GM19438 (cell line): Measurements from ENCODE around the gene MSRB3.
"Not testable (repeated sequence)": the region's sequence is repeated elsewhere in the genome, so short reads cannot be mapped to it uniquely, and the experiment has no call there.

Source experiments
- ATAC-seq: cut with Tn5 transposase; IDR thresholded peaks from one replicate; pipeline ENCODE4 v1.9.1; 2021; ENCODE audit warnings: low read depth; ENCODE audit not compliant: unreplicated experiment

Gene MSRB3

DNA sequence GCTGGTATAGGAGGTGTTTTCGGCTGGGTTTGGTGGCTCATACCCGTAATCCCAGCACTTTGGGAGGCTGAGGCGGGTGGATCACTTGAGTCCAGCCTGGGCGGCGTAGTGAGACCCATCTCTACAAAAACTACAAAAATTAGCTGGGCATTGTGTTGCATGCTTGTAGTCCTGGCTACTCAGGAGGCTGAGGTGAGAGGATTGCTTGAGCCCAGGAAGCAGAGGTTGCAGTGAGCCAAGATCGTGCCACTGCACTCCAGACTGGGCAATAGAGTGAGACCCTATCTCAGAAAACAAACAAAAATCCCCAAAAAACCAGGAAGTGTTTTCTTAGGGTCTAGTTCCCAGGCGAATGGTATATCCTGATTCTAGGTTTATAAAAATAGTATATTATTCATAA lies 7.0 kb downstream of the MSRB3 start:
- ATAC-seq = not testable (repeated sequence)

DNA sequence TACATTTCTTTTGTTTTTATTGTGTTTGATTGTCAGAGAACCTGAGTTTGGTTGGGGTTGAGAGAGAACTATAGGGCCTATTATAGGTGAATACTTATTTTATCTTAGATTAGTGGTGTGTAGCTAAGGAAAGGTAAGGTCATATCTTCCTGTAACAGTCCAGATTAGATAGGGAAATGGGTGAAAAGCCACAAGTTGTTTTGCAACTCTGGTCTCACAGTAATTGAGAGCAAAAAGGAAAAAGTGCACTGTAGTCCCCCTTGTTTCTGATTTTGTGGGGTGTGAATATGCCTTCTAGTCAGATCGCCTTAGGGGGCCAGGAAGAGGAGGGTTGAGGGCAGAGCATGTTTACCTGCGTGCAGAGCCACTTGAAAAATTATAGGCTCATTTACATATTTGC lies 8.9 kb downstream of the MSRB3 start:
- ATAC-seq = no peak

DNA sequence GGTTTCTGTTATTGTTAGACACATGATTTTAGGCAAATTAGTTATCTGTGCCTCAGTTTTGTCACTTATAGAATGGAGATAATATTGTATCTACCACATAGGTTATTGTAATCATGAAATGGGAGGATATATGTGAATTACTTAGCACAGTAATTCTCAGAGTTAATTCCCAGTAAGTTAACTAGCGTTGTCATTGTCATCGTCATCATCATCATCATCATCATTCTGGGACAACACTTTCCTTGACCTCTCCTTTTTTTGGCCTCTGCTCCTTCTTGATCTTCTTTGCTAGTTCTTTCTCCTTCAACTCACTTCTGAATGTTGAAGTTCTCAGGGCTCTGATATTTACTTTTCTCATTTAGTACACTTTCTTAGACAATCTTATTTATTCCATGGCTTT lies 13.8 kb downstream of the MSRB3 start:
- no peak for ATAC-seq

DNA sequence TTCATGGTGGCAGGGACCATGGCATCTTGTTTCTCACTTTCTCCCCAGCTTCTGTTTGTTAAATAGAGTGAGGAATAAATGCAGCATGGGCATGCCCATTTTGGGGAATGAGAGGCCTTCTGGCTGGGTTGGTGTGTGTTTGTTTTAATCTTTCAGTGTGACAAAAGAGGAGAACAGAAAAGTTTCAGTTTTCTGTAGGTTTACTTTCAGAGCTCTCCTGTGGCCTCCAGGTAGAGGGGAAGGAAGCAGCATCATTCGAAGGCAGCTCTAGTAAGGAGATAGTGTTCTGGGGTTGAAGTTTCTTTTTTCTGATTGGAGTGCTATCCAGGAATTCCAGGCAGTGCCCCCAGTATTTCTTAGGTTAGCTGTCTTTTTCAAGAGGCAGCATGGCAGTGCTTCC lies 15.3 kb downstream of the MSRB3 start:
- no peak for ATAC-seq

DNA sequence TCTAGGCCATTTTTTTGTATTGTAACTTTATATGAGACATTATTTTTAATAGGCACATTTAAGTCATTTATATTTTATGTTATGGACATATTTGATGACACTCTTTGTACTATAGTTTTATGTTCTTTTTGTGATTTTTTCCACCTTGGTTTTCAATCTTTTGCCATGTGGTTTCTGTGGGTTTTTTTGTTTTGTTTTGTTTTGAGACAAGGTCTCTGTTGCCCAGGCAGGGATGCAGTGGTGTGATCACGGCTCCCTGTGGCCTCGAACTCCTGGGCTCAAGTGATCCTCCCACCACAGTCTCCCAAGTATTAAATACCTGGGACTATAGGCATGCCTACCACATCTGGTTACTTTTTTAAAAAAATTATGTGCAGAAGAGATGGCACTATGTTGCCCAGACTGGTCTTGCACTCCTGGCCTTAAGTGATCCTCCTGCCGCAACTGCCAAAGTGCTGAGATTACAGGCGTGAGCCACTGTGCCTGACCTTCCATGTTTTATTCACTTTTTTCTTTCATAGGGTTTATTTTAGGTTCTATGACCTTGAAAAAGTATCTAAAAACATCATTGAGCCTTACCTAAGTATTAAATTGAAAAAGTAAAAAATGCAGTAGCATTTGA lies 16.3 kb downstream of the MSRB3 start:
- ATAC-seq = no peak

DNA sequence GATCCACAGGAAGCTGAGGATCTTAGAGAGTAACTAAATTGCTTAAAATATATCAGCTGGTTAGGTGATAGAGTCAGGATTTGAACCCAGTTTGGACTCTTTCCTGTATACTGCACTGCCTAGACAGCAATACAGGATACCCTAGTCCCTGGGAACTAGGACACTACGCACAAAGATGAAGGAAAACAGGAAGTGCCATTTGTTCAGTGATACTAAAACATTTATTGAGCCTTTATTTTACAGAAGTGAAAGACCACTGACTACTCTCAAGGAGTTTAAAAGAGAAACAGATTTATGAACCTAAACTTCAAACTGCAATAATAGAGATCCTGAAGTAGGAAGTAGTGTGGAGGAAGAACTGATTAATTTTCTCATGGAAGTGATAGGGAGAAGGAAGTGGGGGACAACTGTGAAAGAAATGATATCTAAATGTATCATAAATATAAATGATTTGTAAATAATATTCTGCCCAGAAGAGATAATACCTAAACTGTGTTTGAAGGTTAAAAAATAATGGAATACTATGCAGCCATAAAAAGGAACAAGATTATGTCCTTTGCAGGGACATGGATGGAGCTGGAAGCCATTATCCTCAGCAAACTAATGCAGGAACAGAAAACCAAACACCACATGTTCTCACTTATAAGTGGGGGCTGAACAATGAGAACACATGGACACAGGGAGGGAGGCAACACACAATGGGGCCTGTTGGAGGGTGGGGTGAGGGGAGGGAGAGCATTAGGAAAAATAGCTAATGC lies 18.2 kb downstream of the MSRB3 start:
- no peak for ATAC-seq

DNA sequence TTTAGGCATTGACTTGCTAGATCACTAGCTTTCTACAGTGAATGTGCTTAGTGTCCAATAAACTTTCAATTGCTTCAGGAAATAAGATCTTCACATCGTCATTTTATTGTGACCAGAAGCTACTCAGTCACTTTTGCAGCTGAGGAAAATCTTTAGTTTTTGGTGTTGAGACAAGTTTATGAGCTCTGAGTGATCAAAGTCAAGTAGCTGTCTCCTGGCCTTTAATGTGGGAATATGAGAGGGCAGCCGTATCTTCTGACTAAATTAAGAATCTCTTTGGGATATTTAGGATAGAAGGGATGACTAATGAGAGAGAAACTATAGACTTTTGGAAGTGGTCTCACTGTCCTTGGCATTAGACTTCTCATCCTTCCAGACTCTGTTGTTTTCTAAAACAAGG lies 21.6 kb downstream of the MSRB3 start:
- no peak for ATAC-seq

DNA sequence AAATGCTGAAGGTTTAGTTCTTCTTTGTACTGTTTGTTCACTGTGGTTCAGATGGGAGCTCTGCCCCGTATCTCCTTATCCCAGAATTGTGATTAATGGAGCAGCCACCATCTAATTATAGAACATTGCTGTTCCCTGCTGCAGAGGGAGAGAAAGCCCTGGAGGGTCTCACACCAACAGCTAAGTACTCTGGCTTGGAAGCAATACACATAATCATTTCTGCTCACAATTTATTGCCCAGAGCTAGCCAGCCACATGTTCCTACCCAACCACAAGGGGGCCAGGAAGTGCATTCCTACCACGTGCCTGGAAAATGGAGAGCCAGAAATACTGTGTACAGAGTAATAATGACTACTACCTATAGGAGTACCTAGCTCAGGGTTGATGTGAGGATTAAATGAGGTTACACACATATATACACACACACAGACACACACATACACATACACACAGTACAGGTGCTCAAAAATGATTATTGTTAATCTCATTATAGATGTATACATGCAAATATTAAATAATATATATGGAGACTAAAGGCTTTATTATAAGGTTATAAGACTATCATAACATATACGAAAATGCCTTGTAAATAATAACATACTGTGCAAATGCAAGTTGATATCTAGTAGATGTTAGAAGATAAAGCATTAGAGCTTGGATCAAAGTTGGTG lies 22.3 kb downstream of the MSRB3 start:
- ATAC-seq = no peak

DNA sequence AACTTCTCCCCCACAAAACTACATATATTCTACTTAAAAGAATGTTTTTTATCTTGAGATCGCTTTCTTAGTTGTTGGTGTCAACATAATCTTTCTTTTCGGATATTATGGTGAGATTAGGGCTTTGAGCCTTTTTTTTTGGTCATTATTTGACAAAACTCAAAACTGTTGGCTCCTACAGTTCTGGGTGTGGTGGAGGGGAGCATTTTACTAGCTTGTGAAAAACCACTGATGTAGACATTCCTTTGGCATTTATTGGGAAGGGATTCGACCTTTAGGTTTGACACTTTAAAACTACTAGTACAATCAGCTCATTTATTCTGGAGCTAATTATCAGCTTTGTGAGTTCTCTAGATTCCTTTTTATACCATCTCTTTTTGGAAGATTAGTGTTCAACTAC lies 24.4 kb downstream of the MSRB3 start:
- ATAC-seq = no peak

DNA sequence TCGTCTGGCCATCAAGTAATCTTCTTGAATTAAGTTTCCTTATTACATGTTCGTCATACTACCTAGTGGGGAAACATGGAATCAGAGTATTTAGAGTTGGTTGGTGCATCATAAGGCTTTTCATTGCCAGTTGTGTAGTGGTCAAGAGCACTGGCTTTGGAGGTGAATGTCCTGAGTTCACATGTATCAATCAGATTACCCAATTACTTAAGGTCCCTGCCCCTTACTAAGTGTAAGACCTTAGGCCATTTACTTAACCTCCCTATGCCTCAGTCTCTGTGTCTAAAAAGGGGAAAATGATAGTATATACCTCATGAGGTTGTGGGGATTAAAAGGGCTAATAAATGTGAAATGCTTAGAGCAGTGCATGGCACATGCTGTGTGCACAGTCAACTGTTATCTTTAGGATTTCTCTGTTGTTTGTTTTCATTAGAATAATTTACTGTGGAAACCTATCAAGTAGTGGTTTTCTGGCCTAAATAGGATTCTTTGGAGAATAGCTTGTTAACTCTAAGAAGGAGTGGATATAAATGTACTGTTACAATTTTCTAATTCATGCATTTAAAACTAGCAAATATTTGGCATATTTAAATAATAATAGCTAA lies 27.0 kb downstream of the MSRB3 start:
- ATAC-seq = no peak

DNA sequence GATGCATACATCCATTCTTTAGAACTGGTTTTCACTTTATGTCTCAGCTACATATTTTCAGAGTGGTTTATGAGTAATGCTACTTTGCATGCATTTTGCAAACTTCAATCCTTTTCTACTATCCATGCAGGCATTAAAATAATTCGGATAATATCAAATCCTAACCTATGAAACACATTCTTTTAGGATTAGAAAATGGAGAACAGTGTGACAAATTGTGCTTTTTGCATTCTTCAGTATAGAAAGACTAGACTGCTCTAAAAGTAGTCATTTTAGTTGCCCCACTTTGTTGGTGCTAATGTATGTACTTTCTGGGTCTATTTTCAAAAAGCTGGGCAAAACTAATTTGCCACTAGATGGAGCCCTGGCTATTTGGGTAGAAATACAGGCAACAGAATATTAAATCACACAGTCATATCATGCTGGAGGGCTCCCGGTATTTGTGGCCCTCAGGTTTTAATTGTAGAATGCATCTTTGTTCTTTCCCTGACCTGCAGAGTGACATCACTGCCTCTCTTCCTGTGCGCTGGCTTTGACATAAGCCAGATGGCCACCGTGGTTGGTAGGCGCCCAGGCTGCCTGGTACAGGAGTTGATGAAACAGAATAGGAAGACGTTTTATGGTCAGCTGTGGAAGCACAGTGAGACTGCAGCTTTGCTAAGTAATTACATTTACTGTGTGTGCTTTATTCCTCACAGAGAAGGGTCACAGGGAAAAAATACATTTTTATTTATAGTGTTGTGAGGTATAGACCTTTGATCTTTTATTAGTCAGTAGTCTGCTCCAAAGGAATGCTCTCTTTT lies 28.1 kb downstream of the MSRB3 start:
- ATAC-seq = no peak

DNA sequence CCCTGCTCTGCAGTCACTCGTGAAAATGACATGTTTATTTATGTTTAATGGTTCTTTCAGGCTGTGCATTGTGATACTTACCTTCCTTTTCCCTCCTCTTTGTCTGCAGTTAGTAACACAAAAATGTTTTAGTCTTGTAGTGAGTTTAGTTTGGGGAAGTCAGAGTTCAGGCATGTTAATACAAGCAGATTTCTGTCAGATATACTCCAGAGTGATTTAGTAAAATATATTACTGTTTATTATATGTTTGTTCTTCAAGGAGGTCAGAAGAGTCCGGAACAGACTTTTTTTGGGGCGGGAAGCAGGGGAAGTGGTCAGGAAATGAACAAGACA lies 28.7 kb downstream of the MSRB3 start:
- no peak for ATAC-seq

DNA sequence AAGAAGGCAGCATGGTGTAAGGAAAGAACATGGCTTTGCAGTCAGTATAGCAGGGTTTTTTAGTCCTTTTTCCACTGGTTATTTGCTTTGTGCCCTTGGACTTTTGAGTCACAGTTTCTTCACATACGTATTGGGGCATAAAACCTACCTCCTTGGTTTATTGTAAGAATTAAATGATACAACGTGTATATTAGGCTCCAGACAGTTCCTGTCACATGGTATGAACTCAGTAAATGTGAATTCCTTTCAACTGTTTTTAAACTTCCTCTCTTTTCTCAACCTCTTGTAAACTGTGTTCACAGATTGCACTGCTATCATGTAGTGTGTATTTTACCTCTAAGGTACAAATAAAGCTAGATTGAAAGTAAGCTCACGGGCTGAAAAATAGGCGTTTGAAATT lies 29.5 kb downstream of the MSRB3 start:
- ATAC-seq = no peak

DNA sequence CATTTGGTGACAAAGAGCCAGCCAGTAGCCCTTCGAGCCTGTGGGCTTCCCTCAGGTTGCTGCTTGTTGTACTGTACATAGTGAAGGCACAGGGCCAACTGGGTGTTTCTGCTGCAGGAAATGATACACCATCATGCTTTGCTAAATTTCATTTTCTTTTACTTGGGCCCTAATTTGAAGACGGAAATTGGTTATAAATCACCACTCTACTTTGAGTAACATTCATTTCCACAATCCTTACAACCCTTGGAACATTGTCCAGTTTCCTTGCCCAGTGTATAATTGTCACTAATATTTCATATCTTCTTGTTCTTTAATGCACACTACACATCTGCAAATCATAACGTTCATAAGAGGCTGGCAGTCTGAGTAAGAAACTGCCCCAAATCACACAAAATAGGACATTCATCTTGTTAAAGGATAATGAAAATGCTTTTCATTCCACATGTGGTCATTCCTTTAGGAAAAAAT lies 30.2 kb downstream of the MSRB3 start:
- no peak for ATAC-seq

DNA sequence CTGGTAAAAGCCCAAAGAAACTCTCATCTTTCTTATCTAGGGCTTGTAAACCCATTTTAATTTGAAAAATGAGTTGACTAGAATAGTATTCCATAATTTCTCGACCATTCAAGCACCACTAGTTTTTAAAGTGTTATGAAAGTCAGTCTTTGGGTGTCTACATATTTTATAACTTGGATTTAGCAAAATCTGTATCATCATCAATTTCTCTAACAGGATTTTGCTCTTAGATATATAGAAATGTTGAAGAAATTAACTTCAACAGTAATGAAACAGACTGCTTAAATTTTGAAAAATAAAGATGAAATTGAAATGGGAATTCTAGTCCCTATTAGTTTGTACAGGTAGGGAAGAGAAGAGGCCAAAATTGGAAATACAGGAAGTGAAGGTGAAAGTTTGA lies 32.8 kb downstream of the MSRB3 start:
- ATAC-seq = no peak

DNA sequence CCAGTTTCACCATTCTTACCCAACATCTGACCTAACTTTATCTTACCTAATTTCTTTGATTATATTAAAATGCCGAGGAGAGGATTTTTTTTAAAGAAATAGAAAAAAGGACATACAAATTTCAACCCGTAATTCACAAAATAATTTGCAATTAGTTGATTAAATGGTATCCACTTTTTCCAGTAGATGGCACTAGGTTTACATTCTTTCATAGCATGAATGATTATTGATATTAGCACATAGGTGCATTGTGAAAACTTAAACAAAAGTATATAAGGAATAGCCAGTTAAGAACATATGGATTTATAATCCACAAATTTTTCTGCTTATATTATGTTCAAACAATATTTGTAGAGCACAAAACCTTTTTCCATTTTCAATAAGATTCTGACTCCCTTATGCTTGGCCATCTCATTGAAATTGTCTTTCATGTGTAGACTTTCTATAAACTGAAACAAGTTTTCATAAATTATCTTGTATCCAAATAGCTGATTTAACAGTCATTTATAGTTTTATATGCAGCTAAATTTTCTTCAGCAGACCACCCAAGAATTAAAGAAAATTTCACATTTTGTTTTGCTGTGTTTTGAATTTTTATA lies 35.3 kb downstream of the MSRB3 start:
- no peak for ATAC-seq

DNA sequence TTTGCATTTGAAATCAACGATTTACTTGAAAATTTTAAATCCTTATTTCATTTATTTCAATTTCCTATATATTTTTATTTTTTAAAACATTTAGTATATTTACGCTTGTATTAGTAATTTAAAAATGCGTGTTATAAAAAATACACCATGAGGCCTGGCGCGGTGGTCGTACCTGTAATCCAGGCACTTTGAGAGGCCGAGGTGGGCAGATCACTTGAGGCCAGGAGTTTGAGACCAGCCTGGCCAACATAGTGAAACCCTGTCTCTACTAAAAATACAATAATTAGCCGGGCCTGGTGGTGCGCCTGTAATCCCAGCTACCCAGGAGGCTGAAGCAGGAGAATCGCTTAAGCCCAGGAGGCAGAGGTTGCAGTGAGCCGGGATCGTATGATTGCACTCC lies 36.8 kb downstream of the MSRB3 start:
- ATAC-seq = not testable (repeated sequence)

DNA sequence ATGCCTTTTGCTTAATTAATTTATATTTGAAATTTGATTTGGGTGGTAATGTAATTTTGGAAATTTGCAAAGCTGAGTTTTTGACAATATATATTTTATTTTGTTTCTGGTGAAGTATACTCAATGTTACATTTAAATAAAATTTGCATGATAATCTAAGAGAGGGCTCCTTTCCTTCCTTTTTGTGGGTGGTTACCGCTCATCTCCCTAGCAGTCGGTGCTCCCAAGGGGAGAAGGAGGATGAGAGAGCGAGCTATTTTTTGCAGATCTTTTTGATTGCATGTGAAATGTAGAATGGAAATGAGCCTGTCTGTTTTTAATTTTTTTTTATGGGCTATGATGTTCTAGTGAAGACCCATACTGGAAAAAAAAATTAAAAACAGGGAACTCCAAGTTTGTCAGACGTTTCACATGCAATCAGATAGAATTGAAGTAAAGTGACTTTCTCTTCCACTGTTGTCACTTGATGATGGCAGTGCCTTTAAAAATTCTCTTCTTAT lies 39.8 kb downstream of the MSRB3 start:
- no peak for ATAC-seq

DNA sequence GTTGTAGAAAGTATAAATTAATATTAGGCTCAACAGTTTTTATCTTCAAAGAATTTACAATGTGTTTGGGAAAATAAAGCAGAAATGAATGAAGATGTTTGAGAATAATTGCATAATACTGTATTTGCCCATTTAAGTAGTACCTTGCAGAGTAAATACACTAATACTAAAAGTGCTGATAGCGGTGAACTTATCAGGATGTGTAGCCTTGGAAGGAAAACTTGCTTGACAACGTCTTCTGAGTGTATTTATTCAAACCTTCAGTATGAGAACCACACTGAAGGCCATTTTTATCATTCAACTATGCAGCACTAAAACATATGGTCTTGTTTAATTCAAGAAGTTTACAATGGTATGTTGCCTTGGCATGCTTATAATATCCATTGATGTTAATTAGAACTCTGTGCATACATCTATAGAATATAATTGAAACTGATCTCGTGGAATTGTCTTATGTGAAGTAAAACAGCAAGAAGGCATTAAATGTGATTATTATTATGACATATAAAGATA lies 41.3 kb downstream of the MSRB3 start:
- no peak for ATAC-seq

DNA sequence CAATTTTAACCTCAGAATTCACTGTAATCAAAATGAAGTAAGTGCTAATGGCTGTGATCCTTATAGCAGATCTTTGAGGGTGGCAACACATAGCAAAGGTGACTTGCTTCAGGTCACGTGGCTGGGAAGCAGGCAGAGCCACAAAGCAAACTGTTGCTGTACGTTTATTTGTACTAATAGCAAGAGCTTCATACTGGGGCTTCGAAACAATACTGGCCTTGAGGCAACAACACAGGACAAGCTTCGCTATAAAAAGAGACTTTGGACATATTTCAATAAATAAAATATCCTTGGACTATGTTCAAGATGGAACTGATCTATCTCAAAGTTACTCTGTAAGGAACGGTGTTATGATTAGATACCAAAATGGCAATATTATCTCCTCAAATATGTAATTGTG lies 44.6 kb downstream of the MSRB3 start:
- ATAC-seq = no peak
